NCI-H345 (cell line): ENCODE measurements around the gene LAMA2.

ENCODE experiments used
- DNase-seq: peaks from one replicate; lab custom pipeline; 2025; lab: John Stamatoyannopoulos, UW

Gene LAMA2

DNA sequence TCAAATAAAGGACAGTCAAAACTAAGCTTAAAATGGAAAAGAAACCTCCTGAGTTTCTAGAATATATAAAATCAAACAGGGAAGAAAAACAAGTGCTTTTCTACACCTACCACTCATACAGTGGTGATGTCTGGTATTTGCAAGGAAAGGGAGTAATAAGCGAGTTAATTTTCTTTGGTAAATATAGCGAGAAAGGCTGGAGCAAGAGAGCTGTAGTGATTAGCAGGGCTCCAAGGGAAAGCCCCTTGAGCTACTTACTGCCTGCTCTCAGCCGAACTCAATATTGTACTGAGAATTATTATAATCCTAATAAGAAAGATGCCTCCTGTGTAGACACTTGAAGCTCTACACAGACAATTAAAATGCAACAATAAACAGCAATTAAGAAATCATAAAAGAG is 296.3 kb downstream of the LAMA2 start:
- no peak for DNase-seq

DNA sequence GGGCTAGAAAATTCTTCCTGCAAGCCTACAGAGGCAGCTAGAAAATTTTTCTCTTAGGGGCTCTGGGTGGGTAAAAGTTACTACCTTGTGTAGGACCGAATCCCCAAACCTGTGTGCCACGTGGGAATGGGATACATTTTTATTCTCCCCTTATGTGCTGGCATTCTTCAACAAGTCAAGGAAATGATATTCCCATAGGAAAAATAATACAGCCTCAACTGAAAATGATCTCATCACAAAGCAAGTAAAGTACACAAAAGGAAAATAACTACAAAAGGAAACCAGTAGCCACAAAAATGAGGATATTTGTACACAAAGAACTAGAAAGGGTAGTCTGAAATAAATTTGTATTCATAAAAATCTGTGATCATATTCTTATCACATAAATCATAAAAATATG is 298.1 kb downstream of the LAMA2 start:
- no peak for DNase-seq

DNA sequence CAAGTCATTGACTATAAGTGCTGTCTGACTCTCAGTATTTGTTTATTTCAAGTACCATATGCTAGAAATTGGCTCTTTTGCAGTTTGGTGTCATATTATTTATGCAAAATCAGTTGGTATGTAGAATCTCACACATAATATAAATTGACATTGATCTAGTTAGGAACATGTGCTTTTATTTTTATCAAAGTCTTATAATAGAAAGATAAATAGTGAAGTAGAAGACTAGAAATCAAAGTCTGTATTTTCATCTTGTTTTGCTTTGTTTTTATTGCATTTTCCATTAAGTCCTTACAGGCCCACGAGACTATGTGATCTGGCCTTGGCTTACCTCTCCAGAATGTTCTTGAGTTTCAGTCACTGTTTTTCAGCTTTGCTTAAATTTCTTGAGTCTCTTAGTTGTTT is 300.3 kb downstream of the LAMA2 start:
- DNase-seq: no peak

DNA sequence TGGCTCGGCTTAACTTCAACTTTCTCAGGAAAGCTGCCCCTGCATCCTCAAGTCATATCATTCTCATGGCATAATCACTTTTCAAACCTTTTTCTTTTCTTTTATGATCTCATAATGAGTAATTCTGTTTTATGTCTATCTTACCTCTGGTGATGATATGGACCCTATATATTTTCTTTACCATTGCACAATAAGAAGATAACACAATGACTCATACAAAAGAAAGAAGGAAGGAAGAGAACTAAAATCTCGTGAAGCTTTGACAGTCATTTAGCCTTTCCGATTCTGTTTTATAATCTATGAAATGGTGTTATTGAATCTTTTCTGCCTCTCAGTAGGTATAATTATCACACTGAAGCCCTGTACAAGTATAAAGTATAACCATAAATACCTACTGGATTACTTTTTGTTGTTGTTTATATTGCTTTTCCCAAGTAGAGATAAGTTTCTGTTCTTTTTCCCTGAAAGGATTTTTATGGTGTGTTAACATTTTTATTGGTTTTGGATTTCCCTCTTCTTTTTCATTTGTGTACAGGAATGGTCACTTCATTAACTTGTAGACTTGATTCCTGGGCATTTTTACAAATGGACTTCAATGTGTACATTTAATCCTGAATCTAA is 300.9 kb downstream of the LAMA2 start:
- no peak for DNase-seq

DNA sequence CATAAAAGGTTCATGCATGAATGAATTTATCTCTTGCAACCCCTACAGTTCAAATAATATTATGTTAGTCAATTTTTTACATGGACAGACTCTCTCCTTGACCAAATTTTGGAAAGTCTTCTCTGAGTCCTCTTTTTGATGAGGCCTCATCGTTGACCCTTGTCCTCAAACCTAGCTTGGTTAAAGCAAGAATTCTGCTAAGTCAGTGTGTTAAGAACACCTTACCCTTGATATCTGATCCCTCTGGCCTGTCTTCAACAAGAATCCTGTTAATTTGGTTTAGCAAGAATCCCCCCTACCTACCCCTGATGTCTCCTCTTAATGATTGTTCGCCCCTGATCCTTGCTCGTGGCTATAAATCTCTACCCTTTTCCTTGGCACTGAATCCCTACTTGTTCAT is 301.4 kb downstream of the LAMA2 start:
- no peak for DNase-seq

DNA sequence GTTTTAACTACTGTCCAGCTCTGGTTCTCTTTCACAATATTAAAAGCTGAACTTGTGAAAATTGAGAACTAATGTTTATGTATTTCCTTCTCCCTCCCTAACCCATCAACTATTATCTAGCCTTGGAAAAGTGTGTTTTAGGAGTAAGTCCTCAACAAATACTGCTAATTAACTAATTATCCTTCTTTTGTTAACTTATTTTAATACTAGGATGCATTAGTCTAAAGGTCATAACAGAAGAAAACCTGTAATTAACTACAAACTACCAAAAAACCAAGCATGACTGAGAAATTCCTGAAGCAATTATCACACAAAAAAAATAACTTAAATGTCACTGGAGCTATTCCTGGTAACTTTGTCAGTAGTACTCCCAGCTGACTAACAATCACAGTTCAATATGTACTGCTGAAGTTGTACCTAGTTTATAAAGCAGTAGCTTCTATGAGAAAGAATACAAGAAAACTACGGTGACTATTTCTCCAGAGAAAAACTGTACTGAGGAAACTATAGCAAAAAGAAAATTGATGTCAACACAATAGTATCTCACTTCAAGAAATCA is 301.9 kb downstream of the LAMA2 start:
- no peak for DNase-seq

DNA sequence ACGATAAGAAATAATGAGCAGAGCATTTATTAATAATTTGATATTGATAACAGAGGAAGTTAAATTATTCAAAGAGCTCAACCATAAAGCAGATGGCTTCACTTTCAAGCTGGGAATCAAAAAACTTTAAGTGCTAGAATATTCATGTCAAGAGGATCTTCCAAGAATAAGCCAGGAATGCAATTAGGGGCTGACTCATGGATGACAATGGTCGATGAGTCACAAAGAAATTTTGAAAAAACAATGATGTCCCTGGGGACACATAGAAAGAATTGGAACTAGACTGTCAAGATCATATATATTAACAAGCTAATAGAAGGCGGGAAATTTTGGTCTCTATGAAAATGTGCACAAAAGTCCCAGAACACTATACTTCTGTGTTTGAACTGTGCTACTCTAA is 304.1 kb downstream of the LAMA2 start:
- DNase-seq: no peak

DNA sequence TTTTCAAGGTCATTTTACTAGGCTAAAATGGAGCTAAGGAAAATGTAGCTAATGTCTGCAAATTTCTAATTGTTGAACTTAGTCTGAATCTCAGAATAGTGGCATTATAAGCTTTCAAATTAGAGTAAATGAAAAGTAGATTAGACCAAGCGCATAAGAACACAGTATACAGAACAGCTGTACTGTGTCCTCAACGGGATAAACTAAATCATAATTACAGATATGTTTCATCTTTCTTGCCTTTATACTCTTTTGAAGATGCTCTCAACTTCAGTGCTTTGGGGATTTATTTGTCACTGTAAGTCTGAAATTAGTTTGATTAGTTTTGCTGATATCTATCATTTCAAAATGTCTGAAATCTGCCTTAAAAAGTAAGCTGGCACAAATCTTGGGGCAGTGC is 305.4 kb downstream of the LAMA2 start:
- no peak for DNase-seq

DNA sequence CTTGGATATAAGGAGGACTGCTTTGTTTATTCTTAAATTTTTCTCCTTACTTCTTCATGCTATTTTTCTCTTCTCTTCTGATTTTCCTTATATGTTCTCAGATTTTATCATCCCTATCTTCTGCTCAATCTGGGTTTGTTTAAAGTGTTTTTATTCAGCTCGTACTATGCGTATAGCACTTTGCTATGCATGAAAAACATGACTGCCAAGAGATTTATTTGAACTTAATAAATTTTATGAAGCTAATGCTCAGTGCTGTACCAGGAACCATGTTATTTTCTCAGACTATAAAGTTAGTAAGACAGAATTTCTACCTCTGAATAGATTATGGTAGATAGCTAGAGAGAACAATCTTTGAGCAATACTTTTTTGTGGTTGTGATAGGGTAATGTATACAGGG is 305.9 kb downstream of the LAMA2 start:
- no peak for DNase-seq

DNA sequence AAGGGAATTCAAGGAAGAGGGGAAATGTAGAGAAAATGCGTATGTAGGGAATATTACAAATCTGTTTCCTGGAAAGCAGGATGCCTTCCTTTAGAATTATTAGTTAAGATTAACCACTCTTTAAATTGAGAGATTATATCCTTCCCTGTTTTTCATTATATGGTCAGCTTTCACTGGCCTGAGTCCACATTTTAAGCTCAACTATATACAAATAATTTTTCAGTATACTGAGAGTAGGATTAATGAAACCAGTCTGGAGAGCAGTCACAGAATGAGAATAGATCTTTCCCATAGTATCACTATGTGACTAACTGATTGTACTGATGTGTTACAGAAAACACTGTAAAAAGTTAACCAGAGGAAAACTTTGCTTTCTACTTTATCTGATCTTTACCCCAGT is 306.3 kb downstream of the LAMA2 start:
- no peak for DNase-seq

DNA sequence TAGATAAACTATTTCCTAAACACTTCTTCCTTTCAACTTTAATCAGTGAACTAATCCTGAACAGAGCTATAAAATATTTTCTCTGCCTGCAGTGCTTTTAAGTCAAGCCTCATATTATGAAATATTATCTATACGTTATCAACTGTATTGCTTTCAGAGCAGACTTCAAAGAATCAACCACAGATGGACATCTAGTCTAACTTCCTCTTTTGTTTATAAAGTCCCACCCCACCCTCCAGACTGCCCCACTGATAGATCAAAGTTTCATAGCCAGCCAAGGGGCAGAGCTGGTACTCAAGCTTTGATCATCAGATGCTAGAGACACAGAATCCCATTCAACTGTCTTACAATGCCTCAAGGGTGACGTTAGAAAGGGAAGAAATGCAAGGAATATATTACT is 308.3 kb downstream of the LAMA2 start:
- DNase-seq: no peak

DNA sequence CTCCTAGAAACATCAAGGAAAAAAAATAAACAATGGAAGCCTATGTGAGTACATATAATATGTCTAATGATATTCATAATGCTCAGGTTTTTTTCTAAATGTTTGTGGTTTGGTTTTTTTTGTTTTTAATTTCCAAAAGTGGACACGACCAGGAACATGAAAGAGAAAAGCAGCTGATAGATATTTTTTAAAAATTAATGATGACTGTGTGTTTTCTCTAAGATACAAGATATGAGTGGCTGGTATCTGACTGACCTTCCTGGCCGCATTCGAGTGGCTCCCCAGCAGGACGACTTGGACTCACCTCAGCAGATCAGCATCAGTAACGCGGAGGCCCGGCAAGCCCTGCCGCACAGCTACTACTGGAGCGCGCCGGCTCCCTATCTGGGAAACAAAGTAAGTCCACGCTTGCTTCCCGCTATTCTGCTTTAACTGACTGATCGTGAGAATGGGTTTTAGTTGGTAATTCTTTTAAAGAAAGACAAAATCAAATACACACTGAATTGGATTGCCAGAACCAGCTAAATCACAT is 309.6 kb downstream of the LAMA2 start:
- no peak for DNase-seq

DNA sequence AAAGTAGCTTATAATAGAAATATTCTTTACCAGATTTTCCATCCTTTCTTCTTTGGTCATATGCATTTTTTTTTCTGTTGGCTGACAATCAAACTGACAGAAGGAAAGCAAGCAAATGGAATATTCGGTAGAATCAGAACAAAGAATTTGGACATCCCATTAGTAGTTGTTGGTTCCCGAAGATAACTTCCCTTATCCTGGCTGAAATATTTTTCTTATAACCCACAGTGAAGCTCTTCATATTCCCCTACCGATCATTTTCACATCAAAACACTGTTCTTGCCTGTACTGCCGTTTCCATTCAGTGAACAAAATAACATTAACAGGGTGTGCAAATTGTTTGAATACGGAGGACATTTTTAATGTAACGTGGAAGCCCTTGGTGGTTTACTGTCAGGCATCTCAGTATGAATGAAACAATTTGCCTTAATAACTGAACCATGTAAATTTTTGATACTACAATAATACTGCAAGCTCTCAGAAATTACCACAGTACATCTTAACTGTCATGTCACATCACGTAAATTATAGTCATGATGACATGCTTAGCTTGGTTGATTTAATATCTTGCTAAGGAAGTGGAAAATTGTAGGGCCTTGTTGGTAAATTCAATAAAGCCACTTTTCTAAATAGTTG is 311.5 kb downstream of the LAMA2 start:
- no peak for DNase-seq

DNA sequence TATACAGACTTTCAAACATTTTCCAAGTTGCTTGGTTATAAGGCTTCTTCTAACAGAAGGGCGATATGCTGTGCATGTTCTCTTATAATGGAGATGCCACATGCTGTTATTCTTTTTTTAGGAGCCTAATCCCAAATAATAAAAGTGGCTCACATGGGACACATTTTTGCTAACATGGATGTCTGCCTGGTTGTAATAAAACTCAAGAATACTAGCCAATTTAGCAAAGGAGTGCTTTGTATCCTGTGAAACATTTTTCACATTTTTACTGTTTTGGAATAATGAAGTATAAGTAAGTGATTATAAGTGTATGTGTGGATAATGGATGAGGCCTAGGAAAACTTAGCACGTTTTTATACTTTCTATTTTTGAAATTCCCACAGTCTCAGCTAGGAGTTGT is 312.2 kb downstream of the LAMA2 start:
- DNase-seq: no peak

DNA sequence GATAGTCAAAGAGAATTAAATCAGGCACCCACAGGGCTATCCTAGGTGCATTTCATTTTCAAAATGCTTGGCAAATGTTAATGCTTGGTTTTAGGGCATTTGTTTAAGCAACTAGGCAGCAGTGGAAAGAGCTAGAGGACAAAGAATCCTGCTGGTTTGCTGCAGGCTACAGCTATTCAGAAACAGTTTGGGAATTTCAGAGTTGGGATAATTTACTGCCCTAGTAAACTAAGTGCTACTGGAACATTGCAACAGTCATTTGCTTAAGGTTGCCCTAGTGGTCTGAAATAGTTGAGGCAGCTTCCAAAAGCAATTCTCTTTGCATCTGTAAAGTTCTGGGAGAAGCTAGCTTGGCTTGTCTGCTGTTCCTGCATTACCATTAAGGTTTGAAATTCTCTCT is 312.7 kb downstream of the LAMA2 start:
- no peak for DNase-seq

DNA sequence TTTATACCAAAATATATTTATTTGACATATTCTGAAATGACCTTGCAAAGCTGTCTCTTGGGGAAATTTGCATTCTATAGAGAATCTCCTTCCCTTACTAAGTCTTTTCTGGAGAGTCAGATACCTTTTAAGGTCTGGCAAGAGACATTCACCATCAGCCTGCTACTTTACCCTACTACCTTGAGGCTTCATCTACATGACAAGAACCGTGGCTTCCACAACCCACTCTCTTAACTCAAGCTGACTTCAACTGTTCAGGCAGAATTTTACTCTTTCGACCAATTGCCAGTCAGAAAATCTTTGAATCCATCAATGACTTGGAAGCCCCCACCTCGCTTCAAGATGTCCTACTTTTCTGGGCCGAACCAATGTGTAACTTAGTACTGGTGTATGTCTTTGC is 314.2 kb downstream of the LAMA2 start:
- DNase-seq: no peak

DNA sequence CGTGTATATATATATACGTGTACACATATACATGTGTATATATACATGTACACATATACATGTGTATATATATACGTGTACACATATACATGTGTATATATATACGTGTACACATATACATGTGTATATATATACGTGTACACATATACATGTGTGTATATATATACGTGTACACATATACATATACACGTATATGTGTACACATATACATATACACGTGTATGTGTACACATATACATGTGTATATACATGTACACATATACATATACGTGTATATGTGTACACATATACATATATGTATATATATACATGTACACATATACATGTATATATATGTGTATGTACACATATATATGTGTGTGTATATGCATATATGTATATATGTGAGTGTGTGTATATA is 317.2 kb downstream of the LAMA2 start:
- no peak for DNase-seq

DNA sequence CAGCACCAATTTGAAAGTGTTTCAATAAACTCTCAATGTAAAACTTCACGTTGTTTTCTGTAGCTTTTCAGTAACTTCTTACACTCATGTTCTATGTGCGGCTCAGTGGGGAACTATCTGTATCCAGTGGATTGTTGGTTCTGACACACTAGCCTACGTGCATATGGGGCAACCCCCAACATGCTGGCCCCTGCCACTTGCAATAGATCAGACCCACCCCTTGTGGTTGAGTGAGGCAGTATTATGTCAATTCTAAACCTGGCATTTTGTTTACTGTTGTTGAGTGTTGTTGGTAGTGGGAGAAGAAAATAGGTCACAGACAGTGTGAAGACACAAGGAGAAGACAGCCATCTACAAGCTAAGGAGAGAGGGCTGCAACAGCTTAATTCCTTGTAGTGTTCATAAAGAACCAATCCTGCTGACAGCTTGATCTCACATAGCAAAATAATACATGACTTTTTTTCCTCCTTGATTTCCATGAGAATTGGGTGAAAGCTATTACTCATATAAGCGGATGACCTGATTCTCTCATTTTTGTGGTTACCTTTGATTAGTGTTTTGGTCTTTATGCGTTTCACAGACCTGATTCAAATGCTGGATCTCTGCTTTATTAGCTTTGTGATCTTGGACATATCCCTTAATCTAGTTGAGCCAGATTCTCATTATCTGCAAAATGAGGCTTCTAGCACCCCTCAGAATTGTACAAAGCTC is 320.4 kb downstream of the LAMA2 start:
- no peak for DNase-seq

DNA sequence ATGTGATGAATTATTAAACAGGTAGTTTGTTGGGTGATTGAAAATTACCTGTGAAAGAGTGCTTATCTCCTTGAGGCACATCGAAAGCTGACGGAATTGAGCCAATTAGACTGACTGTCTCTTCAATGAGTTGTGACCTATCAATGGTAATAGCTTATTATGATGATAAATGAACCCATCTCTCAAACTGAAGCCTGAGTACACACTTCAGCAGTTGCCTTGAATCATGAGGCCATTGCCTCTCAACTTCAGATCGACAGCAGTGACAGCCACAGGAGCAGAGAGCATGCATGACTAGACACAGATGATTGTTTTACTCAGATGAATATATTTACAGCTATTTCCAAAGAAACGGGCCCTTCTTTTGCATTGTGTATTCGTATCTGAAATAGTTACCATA is 323.9 kb downstream of the LAMA2 start:
- DNase-seq: no peak

DNA sequence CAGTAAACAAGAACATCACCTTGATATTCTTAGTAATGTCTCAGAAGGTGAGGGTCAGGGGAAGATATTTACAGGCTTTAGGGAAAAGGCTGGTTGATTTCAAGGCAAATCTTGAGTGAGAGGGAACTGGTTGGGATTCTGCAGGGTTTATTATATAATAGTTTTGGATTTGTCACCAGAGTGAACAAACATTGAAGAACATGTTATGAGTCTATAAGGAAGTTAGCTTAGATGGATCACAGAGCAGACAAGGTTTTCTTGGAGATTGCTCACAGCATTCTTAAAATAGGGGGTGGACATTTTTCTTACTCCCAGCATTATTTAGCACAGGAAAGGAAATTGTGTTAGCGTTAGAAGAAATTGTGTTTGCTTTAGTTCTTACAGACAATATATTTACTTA is 324.9 kb downstream of the LAMA2 start:
- no peak for DNase-seq

DNA sequence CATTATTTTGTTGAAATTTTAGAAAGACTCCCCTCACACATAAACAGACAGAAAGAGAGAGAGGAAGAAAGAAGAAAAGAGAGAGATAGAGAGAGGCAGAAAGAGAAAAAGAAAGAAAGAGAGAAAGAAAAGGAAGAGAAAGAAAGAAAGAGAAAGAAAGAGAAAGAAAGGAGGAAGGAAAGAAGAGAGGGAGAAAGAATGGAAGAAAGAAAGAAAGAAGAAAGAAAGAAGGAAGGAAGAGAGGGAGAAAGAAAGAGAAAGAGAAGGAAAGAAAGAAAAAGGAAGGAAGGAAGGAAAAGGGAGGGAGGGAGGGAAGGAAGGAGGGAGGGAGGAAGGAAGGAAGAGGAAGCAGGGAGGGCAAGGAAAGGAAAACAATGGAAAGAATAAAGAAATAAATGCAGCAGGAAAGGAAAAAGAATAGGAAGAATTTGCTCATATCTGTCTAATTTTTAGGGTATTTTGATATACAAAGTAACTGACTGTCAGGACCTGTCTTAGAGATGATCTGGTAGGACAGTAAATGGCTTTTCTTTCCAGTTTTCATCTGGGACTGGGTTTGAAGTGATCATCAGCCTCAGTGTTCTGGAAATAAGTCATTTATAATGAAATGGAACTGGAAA is 325.6 kb downstream of the LAMA2 start:
- DNase-seq: no peak

DNA sequence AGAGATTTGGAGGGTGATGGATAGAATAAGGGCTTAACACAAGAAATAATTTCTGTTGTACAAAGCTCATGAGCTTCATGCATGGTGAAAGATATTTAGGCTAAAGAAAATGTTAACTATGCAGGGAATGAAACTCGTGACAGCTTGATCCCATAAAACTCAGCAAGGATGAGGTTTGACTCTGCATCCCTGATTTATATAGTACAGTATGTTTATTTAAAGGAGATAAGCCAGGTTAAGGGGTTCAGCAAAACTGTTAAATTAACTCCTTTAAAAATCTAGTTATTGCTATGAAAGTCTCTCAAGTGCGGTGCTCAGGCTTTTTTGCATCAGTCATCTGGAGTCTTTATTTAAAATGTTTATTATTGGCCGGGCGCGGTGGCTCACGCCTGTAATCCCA is 326.4 kb downstream of the LAMA2 start:
- DNase-seq: no peak

DNA sequence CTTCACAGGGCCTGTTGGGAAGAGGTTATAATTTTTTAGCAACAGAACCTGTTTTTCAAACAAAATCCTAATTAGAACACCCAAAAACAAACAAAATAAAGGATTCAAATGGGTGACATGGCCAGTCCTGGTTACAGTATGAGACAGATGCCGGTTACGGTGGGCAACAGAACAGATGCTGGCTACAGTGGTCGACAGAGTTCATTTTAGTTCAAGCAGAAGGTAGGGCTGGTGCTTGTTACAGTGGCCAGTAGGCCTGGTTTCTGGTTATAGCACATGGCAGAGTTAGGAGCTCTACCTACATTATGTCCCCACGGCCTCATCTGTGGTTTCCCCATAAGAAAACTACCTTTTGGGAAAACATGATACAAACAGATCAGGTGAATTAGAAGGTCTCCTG is 327.7 kb downstream of the LAMA2 start:
- DNase-seq: no peak
